ENCODE results near the gene ZDHHC22.

The ZDHHC22 gene

DNA sequence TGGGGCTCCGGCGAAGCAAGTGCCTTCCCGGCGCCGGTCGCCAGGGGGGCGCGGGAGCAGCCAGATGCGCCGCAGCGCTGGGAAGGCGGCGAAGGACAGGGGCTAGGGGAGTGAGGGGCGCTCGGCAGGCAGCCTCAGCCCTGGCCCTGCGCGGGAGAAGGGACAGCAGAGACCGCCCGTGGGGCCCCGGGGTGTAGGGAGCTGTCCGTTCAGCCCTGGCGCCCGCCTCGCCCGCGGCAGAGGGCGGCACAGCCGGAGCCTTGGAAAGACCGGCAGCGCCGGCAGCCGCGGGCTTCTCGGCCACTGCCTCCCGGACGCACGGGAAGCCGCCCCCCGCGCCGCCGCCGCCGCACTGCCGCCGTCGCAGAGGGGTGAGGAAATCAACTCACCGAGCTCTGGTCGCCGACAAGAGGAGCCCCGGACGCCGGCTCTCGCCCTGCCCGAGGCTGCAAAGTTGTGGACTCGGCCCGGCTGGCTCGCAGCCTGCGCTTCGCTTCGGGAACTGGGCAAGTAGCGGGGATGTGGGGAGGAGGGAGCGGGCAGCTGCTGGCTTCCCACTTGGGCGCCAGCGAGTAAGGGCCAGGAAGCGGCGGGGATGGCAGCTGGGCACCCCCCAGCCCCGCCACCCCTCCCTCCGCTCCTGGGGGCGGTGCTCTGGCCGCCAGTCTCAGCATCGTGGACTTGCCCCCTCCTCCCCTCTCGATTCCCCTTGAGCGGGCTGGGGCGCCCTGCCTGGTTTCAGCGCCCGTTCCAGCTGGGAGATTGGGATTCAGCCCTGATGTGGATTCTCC lies at the start of gene ZDHHC22:
ZDHHC22 (minus strand) TSS at position 578 of the 791 bp plus-strand sequence. CDS start 2,053 bp downstream, outside the sequence.
- Mint-ChIP-seq H3K9me3 (no peaks in the 10 kb centered on the region), H3K4me1 (ENCODE audit: low read depth) (peaks cover 4% of the 10 kb centered on the region), H3K36me3 (ENCODE audit: low read depth) (no peaks in the 10 kb centered on the region), H3K4me3 (peak within 1 kb of the TSS; percentile 26), H3K27ac (no peak within 1 kb of the TSS), H3K27me3 (ENCODE audit: low read depth) (peaks cover 80% of the 10 kb centered on the region)

DNA sequence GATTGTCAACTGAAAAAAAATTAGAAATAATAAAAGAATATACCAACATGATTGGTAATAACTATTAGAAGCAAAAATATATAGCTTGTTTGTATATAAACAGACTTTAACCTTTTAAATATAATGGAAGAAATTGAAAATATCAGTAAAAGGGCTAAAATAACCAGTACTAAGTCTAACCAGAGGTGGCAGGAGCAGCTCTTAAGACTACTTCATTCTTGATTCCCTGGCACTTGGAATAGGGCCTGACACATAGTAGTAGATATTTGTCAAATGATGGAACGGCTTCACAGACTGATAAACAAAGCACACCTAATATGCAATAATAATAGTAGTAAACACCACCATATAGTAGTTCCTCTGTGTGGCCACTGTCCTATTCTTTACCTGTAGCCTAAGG lies 49.4 kb upstream of the ZDHHC22 start:
- Mint-ChIP-seq H3K4me1 (ENCODE audit: low read depth) (no peaks in the 10 kb centered on the region), H3K9me3 (no peaks in the 10 kb centered on the region), H3K4me3 (no peak overlapping the region), H3K36me3 (ENCODE audit: low read depth) (no peaks in the 10 kb centered on the region), H3K27ac (no peak overlapping the region), H3K27me3 (ENCODE audit: low read depth) (peaks cover 12% of the 10 kb centered on the region)

DNA sequence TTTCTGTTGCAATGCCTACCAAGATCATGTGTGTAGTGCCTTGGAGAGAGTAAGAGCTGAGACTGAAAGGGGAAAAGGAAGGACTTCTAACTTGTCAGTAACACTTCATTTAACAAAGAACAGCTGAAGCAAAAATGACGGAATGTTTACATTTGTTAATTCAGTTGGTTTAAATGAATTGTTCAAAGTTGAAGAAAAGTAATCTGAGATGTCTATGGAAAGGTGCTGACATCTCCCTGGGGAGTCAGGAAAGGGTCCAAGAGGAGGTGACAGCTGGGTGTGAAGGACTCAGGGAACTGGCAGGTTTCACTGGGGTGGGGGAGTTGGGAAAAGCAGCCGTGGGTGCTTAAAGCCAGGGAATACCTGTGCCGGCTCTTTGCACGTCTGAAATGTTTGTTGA lies 47.9 kb upstream of the ZDHHC22 start:
- Mint-ChIP-seq H3K4me3 (no peak overlapping the region), H3K27ac (no peak overlapping the region), H3K9me3 (no peaks in the 10 kb centered on the region), H3K27me3 (ENCODE audit: low read depth) (peaks cover 12% of the 10 kb centered on the region), H3K4me1 (ENCODE audit: low read depth) (peaks cover 8% of the 10 kb centered on the region), H3K36me3 (ENCODE audit: low read depth) (no peaks in the 10 kb centered on the region)

DNA sequence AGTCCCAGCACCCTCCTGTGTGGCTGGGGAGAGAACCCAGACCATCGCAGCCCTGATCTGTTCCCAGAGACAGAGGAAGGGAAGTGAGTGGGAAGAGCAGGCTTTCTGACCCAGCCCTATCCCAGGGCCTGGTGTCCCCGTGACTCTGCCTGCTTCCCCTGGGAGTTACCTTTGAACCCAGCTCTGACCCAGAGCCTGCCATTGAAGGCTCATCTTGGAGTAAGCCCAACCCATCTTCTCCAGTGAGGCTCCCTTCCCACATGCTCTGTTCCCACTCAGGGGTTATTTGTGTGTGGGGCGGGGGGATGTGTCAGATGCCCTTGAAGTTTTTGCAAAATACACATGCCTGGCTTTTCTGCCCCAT lies 46.0 kb upstream of the ZDHHC22 start:
- no peaks in the 10 kb centered on the region for H3K9me3 Mint-ChIP-seq
- H3K4me1 Mint-ChIP-seq (ENCODE audit: low read depth) = peaks cover 11% of the 10 kb centered on the region
- H3K27me3 Mint-ChIP-seq (ENCODE audit: low read depth) = peaks cover 18% of the 10 kb centered on the region
- no peaks in the 10 kb centered on the region for H3K36me3 Mint-ChIP-seq (ENCODE audit: low read depth)
- H3K27ac Mint-ChIP-seq = no peak overlapping the region
- H3K4me3 Mint-ChIP-seq = no peak overlapping the region

- Mint-ChIP-seq H3K27me3 (ENCODE audit: low read depth) (peaks cover 23% of the 10 kb centered on the region), H3K27ac (no peak overlapping the region), H3K9me3 (no peaks in the 10 kb centered on the region), H3K4me1 (ENCODE audit: low read depth) (peaks cover 11% of the 10 kb centered on the region), H3K36me3 (ENCODE audit: low read depth) (no peaks in the 10 kb centered on the region), H3K4me3 (no peak overlapping the region)
These were observed 45.5 kb upstream of the ZDHHC22 start for GRCh38 chr14:77186911-77187648.

GRCh38 chr14:77185093-77185465 lies 43.5 kb upstream of the ZDHHC22 start:
- Mint-ChIP-seq H3K9me3 (no peaks in the 10 kb centered on the region), H3K4me1 (ENCODE audit: low read depth) (peaks cover 15% of the 10 kb centered on the region), H3K4me3 (no peak overlapping the region), H3K27ac (no peak overlapping the region), H3K36me3 (ENCODE audit: low read depth) (no peaks in the 10 kb centered on the region), H3K27me3 (ENCODE audit: low read depth) (peaks cover 31% of the 10 kb centered on the region)

- H3K27ac Mint-ChIP-seq = no peak overlapping the region
- no peak overlapping the region for H3K4me3 Mint-ChIP-seq
- H3K27me3 Mint-ChIP-seq (ENCODE audit: low read depth) = peaks cover 33% of the 10 kb centered on the region
- H3K9me3 Mint-ChIP-seq = no peaks in the 10 kb centered on the region
- no peaks in the 10 kb centered on the region for H3K36me3 Mint-ChIP-seq (ENCODE audit: low read depth)
- H3K4me1 Mint-ChIP-seq (ENCODE audit: low read depth) = peaks cover 15% of the 10 kb centered on the region
These were observed 43.0 kb upstream of the ZDHHC22 start for GRCh38 chr14:77184396-77185092.

GRCh38 chr14:77183896-77184295 lies 42.3 kb upstream of the ZDHHC22 start:
- Mint-ChIP-seq H3K27me3 (ENCODE audit: low read depth) (peaks cover 31% of the 10 kb centered on the region), H3K9me3 (no peaks in the 10 kb centered on the region), H3K4me3 (no peak overlapping the region), H3K27ac (no peak overlapping the region), H3K36me3 (ENCODE audit: low read depth) (no peaks in the 10 kb centered on the region), H3K4me1 (ENCODE audit: low read depth) (peaks cover 15% of the 10 kb centered on the region)

- peaks cover 38% of the 10 kb centered on the region for H3K27me3 Mint-ChIP-seq (ENCODE audit: low read depth)
- H3K9me3 Mint-ChIP-seq = no peaks in the 10 kb centered on the region
- peak within 1 kb of the TSS; percentile 56 for H3K4me3 Mint-ChIP-seq
- no peak within 1 kb of the TSS for H3K27ac Mint-ChIP-seq
- no peaks in the 10 kb centered on the region for H3K36me3 Mint-ChIP-seq (ENCODE audit: low read depth)
- peaks cover 15% of the 10 kb centered on the region for H3K4me1 Mint-ChIP-seq (ENCODE audit: low read depth)
These were observed 40.2 kb upstream of the ZDHHC22 start, which contains the start of gene TMEM63C for GRCh38 chr14:77181603-77182437. TSS of gene TMEM63C (plus strand) at chr14:77181798. CDS start at chr14:77218814, 37,016 bp downstream.

GRCh38 chr14:77180726-77181602 lies 39.4 kb upstream of the ZDHHC22 start:
- H3K27me3 Mint-ChIP-seq (ENCODE audit: low read depth) = peaks cover 38% of the 10 kb centered on the region

GRCh38 chr14:77178656-77179055 lies 37.1 kb upstream of the ZDHHC22 start:
- no peaks in the 10 kb centered on the region for H3K9me3 Mint-ChIP-seq
- H3K4me1 Mint-ChIP-seq (ENCODE audit: low read depth) = peaks cover 6% of the 10 kb centered on the region
- H3K27me3 Mint-ChIP-seq (ENCODE audit: low read depth) = peaks cover 38% of the 10 kb centered on the region
- no peaks in the 10 kb centered on the region for H3K36me3 Mint-ChIP-seq (ENCODE audit: low read depth)
- no peak overlapping the region for H3K27ac Mint-ChIP-seq
- no peak overlapping the region for H3K4me3 Mint-ChIP-seq

More at GRCh38 chr14:77180726-77181602, 39.4 kb upstream of the ZDHHC22 start:
- Mint-ChIP-seq H3K27ac (no peak overlapping the region), H3K4me1 (ENCODE audit: low read depth) (peaks cover 15% of the 10 kb centered on the region), H3K36me3 (ENCODE audit: low read depth) (no peaks in the 10 kb centered on the region), H3K4me3 (peak overlapping the region; percentile 56), H3K9me3 (no peaks in the 10 kb centered on the region)

GRCh38 chr14:77177702-77178101 lies 36.1 kb upstream of the ZDHHC22 start:
- H3K27ac Mint-ChIP-seq = no peak overlapping the region
- no peaks in the 10 kb centered on the region for H3K36me3 Mint-ChIP-seq (ENCODE audit: low read depth)
- peaks cover 5% of the 10 kb centered on the region for H3K4me1 Mint-ChIP-seq (ENCODE audit: low read depth)
- no peaks in the 10 kb centered on the region for H3K9me3 Mint-ChIP-seq
- no peak overlapping the region for H3K4me3 Mint-ChIP-seq
- peaks cover 33% of the 10 kb centered on the region for H3K27me3 Mint-ChIP-seq (ENCODE audit: low read depth)

DNA sequence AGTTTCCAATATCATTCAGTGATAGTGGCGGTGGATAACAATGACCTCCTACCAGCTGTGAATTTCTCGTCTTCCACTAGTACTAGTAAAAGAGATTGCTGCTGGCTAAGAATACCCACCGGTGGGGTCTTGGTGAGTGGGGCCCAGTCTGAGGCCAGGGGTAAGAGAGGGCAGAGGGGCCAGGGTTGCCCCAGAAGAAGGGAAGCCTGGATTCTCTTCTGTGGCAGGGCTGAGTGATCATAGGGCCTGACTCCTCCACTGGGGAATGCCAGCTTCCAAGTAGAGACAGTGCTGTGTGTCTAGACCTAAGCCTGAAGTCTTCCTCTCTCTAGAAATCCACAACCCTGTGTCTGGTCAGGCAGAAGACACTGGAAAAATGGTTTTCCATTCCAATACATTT lies 34.3 kb upstream of the ZDHHC22 start:
- H3K4me1 Mint-ChIP-seq (ENCODE audit: low read depth) = no peaks in the 10 kb centered on the region
- H3K4me3 Mint-ChIP-seq = no peak overlapping the region
- peaks cover 23% of the 10 kb centered on the region for H3K27me3 Mint-ChIP-seq (ENCODE audit: low read depth)

More for the DNA sequence above, 34.3 kb upstream of the ZDHHC22 start:
- Mint-ChIP-seq H3K36me3 (ENCODE audit: low read depth) (no peaks in the 10 kb centered on the region), H3K9me3 (no peaks in the 10 kb centered on the region), H3K27ac (no peak overlapping the region)
